Chondrocyte (in vitro differentiated cells): ENCODE data around the gene PADI6. TPM values are rescaled to one million over a fixed set of nuclear protein-coding genes. Genes with fewer than 3 reads are reported as not detected.

Experiments used
- DNase-seq: peaks from one replicate; pipeline ENCODE4 v3.0.0; 2021; ENCODE audit warnings: mixed read lengths, low spot score
- H3K27ac Mint-ChIP-seq: one replicate; pipeline ENCODE4 v1.8.0; 2021; ENCODE audit warnings: mild to moderate bottlenecking, moderate library complexity, mixed read lengths; ENCODE audit not compliant: unreplicated experiment
- H3K27me3 Mint-ChIP-seq: 2 replicates; pipeline ENCODE4 v1.8.0; 2021; ENCODE audit warnings: low read depth, mixed read lengths
- H3K36me3 Mint-ChIP-seq: 2 replicates; pipeline ENCODE4 v1.8.0; 2021; ENCODE audit warnings: low read depth, mixed read lengths
- H3K4me1 Mint-ChIP-seq: 2 replicates; pipeline ENCODE4 v1.8.0; 2021; ENCODE audit warnings: low read depth, mild to moderate bottlenecking, mixed read lengths
- H3K4me3 Mint-ChIP-seq: one replicate; pipeline ENCODE4 v1.8.0; 2021; ENCODE audit warnings: mild to moderate bottlenecking, moderate library complexity, mixed read lengths; ENCODE audit not compliant: unreplicated experiment
- H3K9me3 Mint-ChIP-seq: 2 replicates; pipeline ENCODE4 v1.8.0; 2021; ENCODE audit warnings: low read depth, mixed read lengths
- CTCF ChIP-seq: fragments of 200-600 bp; sonication (generic); IDR thresholded peaks from 2 replicates; pipeline ENCODE4 v1.5.0; 2021; ENCODE audit warnings: antibody characterized with exemption, mild to moderate bottlenecking, moderate library complexity
- total RNA-seq: library from RNA; stranded (reverse); gene quantifications from 3 replicates; pipeline ENCODE4 v1.2.1, GENCODE V29; 2021

Gene PADI6
- total RNA-seq, 1 donor from 2014 or later, result not detected

- H3K4me1 Mint-ChIP-seq, result peaks cover 5% of the 10 kb centered on the region
- H3K4me3 Mint-ChIP-seq, result no peak overlapping the region
- DNase-seq, result no peak
- H3K27ac Mint-ChIP-seq, result no peak overlapping the region
- no peak for TF ChIP-seq CTCF
- no peaks in the 10 kb centered on the region for H3K9me3 Mint-ChIP-seq
- H3K36me3 Mint-ChIP-seq, result no peaks in the 10 kb centered on the region
- peaks cover 19% of the 10 kb centered on the region for H3K27me3 Mint-ChIP-seq
These were observed 20.2 kb upstream of the PADI6 start for GRCh38 chr1:17351598-17352324.

DNA sequence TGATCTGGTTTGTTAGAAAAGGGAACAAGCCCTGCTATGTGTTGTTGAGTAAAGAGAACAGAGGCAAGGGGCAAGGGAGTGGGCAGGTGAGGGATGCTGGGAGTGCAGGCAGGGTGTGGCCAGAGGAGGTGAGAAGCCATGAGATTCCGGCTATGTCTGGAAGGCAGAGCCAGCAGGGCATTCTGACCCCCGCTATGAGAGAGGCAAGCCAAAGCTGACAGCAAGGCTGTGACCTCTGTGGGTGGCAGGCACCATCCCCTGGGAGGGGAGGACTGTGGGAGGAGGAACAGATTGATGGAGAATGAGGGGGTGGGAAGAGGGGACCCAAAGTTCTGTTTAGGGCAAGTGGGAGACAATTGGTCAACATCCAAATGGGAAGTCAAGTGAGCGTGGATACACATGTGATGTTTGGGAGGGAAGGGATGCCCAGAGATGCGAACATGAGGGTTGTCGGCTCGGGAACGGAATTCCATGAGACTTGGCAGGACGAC lies 19.5 kb upstream of the PADI6 start:
- H3K4me3 Mint-ChIP-seq, result no peak overlapping the region
- DNase-seq, result no peak
- H3K27ac Mint-ChIP-seq, result no peak overlapping the region
- peaks cover 19% of the 10 kb centered on the region for H3K27me3 Mint-ChIP-seq
- H3K36me3 Mint-ChIP-seq, result no peaks in the 10 kb centered on the region
- TF ChIP-seq CTCF, result no peak
- H3K4me1 Mint-ChIP-seq, result peaks cover 5% of the 10 kb centered on the region
- no peaks in the 10 kb centered on the region for H3K9me3 Mint-ChIP-seq

DNA sequence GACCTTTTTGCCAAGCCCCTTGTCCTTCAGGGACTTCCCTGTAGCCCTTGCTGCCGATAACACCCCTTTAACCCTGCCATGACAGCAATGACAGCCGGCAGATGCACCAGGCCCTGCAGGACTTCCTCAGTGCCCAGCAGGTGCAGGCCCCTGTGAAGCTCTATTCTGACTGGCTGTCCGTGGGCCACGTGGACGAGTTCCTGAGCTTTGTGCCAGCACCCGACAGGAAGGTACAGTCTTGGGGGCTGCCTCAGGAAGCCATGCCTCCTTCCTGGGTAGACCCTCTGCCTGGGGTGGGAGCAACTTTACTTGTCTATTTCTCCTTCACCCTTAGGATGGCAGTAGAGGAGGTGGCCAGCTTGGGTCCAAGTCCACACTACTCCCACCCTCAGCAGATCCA lies 16.1 kb upstream of the PADI6 start:
- H3K4me1 Mint-ChIP-seq, result no peaks in the 10 kb centered on the region
- no peaks in the 10 kb centered on the region for H3K9me3 Mint-ChIP-seq
- TF ChIP-seq CTCF, result no peak
- H3K27me3 Mint-ChIP-seq, result peaks cover 19% of the 10 kb centered on the region
- no peak for DNase-seq
- no peaks in the 10 kb centered on the region for H3K36me3 Mint-ChIP-seq
- H3K27ac Mint-ChIP-seq, result no peak overlapping the region
- no peak overlapping the region for H3K4me3 Mint-ChIP-seq

GRCh38 chr1:17356387-17357026 lies 15.5 kb upstream of the PADI6 start:
- Mint-ChIP-seq H3K27me3 (peaks cover 17% of the 10 kb centered on the region), H3K4me3 (no peak overlapping the region), H3K9me3 (no peaks in the 10 kb centered on the region), H3K36me3 (no peaks in the 10 kb centered on the region), H3K27ac (no peak overlapping the region), H3K4me1 (no peaks in the 10 kb centered on the region)
- DNase-seq, result no peak
- no peak for TF ChIP-seq CTCF

DNA sequence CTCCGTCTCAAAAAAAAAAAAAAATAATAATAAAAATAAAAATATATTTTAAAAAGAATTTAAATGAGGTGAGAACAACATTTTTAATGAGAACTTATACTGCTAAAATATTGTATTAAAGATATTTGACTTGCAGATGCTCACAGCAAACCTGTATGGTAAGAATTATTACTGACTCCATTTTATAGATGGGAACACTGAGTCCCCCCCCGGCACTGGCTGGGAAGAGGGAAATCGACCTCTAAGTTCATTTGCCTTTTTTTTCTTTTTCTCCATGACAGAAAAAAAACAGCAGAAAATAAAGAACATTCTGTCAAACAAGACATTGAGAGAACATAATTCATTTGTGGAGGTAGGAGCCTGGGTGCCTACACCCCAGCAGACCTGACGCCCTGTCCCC lies 13.4 kb upstream of the PADI6 start:
- Mint-ChIP-seq H3K4me3 (no peak overlapping the region), H3K36me3 (no peaks in the 10 kb centered on the region), H3K9me3 (no peaks in the 10 kb centered on the region), H3K4me1 (no peaks in the 10 kb centered on the region), H3K27ac (no peak overlapping the region), H3K27me3 (peaks cover 2% of the 10 kb centered on the region)
- DNase-seq, result no peak
- no peak for TF ChIP-seq CTCF
